AG04450 (cell line): ENCODE results near the gene MRPL28. TPM values are rescaled to one million over a fixed set of nuclear protein-coding genes. Genes with fewer than 3 reads are reported as not detected.
"Not testable (repeated sequence)": the region's sequence is repeated elsewhere in the genome, so short reads cannot be mapped to it uniquely, and the experiment has no call there.

Source experiments
- CTCF ChIA-PET: fragments of 300-600, 350-600 bp; formaldehyde crosslinking; extraction: SDS; loops from one replicate; lab custom pipeline; 2022; ENCODE audit warnings: antibody characterized with exemption, inconsistent platforms; lab: Charles Lee
- POLR2A ChIA-PET: fragments of 350-600 bp; formaldehyde crosslinking; extraction: SDS; loops from one replicate; lab custom pipeline; 2021; ENCODE audit warnings: antibody characterized with exemption, inconsistent platforms; lab: Yijun Ruan, JAX
- DNase-seq: peaks from one replicate; pipeline ENCODE4 v3.0.0-alpha.2; 2011; ENCODE audit warnings: low read depth, low spot score
- H3K27ac ChIP-seq: one replicate; pipeline ENCODE4 v1.5.1; 2012; ENCODE audit warnings: low read depth, low read length, control low read depth
- H3K27me3 ChIP-seq: one replicate; pipeline ENCODE4 v1.6.0; 2012; ENCODE audit warnings: low read length; ENCODE audit not compliant: control insufficient read depth, insufficient read depth
- H3K4me3 ChIP-seq: 2 replicates; pipeline ENCODE4 v1.5.1; 2011; ENCODE audit warnings: mild to moderate bottlenecking, low read depth, low read length, control low read depth
- H3K9me3 ChIP-seq: 2 replicates; pipeline ENCODE4 v1.5.1; 2012; ENCODE audit warnings: low read length; ENCODE audit not compliant: control insufficient read depth, insufficient read depth
- CTCF ChIP-seq: IDR thresholded peaks from 2 replicates; pipeline ENCODE4 v1.5.1; 2011; ENCODE audit warnings: low read depth, low read length, control low read depth, inconsistent platforms
- polyA plus RNA-seq: library from polyadenylated mRNA; depleted of rRNA; stranded (reverse); fragments of >200 nt; gene quantifications from 2 replicates; pipeline ENCODE4 v1.2.3, GENCODE V29; 2011

MRPL28 gene
- polyA plus RNA-seq, 1 experiment, result 144 TPM

- ChIA-PET POLR2A (no interaction called here), CTCF (interaction anchor here (0.7 kb wide), 1 partner anchor 17 kb away, joined by 3 read pairs; no protein-coding TSS in a partner anchor)
- Histone ChIP-seq H3K9me3 (no peaks in the 10 kb centered on the region), H3K27me3 (no peaks in the 10 kb centered on the region), H3K27ac (no peak overlapping the region), H3K4me3 (no peak overlapping the region)
- no peak for TF ChIP-seq CTCF
- DNase-seq, result no peak
These were observed 36.8 kb downstream of the MRPL28 start for GRCh38 chr16:333406-334094.

- DNase-seq, H3K9me3 ChIP-seq, H3K4me3 ChIP-seq, POLR2A ChIA-PET, H3K27me3 ChIP-seq, CTCF ChIA-PET: not testable (repeated sequence)
- H3K27ac ChIP-seq, result peak overlapping the region; percentile 61
These were observed 39.0 kb downstream of the MRPL28 start for GRCh38 chr16:331181-331814.

GRCh38 chr16:330741-331140 is 39.6 kb downstream of the MRPL28 start:
- H3K27ac ChIP-seq, result no peak overlapping the region
- no peak for DNase-seq

DNA sequence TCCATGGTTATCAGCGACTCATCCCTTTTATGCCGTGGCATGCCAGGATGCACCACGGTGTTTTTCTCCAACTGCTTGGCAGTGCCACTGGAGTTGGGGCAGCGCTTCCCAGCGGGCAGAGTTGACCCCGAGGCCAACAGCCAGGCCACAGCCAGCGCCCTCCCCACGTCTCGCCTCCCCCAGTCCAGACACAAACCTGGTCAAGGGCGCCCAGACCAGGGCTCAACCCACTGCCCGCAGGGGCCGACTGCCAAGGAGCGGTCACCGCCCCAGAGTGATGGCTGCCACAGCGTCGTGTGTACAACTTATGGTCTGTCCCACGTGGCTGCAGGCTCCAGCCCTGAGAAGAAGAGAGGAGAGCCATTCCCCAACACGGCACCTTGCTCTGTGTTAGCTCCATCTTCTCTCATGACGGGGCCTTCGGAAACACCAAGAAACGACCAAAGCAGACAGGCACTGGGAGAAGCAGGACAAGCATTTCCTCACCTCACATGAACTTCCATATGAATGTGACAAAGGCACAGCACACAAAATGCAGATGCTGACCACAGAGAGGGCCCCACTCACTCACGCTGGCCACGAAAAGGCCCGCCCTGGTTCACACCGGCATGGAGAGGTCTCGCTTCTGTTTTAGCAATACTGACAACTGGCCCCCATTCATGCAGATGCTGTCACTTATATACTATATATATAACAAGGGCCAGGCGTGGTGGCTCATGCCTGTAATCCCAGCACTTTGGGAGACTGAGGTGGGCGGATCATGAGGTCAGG is 44.8 kb downstream of the MRPL28 start:
- POLR2A ChIA-PET, result no interaction called here
- no peak for DNase-seq

More at GRCh38 chr16:330741-331140, 39.6 kb downstream of the MRPL28 start:
- TF ChIP-seq CTCF, result no peak
- Histone ChIP-seq H3K4me3 (no peak overlapping the region), H3K27me3 (no peaks in the 10 kb centered on the region), H3K9me3 (no peaks in the 10 kb centered on the region)
- CTCF ChIA-PET, result no interaction called here
- POLR2A ChIA-PET, result no interaction called here

More for the DNA sequence above, 44.8 kb downstream of the MRPL28 start:
- no peak overlapping the region for H3K27ac ChIP-seq
- H3K9me3 ChIP-seq, result no peaks in the 10 kb centered on the region; the same call in 1 of the 2 replicates
- CTCF ChIA-PET, result no interaction called here
- no peaks in the 10 kb centered on the region for H3K27me3 ChIP-seq
- H3K4me3 ChIP-seq, result no peak overlapping the region
- TF ChIP-seq CTCF, result no peak
